Endometrium (tissue), 2 donors: ENCODE measurements around the gene SPRR2F.

ENCODE experiments used
- FAIRE-seq: peaks from 2 replicates; lab custom pipeline; 2012; peaks lifted over from hg19 to GRCh38; lab: Jason Lieb, UNC
- donor health status: control.
- donor health status: control.

Gene SPRR2F

DNA sequence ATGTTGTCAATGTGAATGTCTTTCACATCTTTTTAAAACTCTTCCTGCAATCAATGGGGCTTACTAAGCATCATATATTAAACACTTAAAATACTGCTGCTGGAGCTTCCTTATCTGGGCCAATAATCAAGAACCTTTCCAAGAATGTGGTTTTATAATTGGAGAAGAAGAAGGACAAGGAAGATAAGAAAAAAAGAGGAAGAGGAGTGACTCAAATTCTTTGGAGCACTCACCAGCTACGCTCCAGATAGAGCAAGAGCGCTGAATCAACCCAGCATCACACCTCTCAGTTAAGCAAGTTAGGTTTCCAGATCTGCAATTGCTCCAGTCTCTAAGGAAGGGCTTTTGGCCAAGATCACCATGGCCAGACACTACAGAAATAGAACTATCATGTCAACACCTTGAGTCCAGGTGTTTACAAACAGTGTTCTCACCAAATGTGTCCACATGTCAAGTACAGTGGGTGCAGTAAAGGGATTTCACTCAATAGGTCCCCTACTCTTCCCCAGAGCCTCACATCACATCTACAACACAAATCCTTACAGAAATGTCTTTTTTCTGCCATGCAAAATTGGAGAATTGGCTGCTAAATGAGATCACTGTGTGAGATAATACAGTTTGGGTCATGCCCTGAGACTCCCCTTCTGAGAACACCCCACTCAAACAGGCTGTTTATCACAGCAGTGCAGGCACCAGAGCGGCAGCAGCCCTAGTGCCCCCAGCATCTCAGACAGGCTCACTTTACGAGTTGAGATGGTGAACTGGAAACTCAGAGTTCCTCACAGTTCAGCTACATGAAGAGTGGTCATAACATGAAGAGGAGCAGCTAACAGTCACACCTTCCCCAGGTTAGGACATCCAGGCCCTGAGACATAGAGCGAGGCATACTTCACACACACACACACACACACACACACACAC, 40.2 kb downstream of the SPRR2F start:
- no peak for FAIRE-seq

DNA sequence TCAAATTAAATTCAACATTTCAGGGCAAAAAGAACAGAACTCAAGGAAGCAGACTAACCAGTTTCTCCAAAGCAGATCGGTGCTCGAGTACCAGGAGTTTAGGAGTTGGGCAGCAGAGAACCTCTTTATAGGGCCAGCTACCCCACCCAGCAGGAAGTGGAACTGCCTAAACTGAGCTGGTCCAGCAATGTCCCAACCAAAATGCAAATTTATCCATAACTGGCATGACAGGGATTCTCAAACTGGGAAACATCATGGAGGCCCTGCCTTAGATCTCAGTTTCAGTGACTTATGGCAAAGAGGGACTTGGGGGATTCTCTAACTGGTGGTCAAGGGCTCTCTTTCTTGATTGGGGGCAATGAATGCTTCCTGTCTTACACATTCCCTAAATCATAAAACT, 41.8 kb downstream of the SPRR2F start, which contains the start of gene SPRR2B:
Gene SPRR2B, minus strand, starts transcription at position 101 of the 400 bp plus-strand sequence. CDS start 772 bp downstream, outside the sequence.
- no peak for FAIRE-seq

GRCh38 chr1:153070243-153070642, 43.1 kb downstream of the SPRR2F start:
- FAIRE-seq, result no peak
